Liver (tissue), 9 donors: ENCODE results near the gene NPAS2. TPM values are rescaled to one million over a fixed set of nuclear protein-coding genes. Genes with fewer than 3 reads are reported as not detected.

ENCODE experiments used
- DNase-seq: peaks from one replicate; pipeline ENCODE4 v3.0.0-alpha.2; 2017; ENCODE audit warnings: low spot score
- H3K27ac ChIP-seq, 2 donors: one replicate each; pipeline ENCODE4 v1.7.0; 2013; ENCODE audit warnings: inconsistent platforms in 2 of 2, low read length in 2 of 2, control low read depth in 1 of 2, low read depth in 1 of 2, mild to moderate bottlenecking in 1 of 2
- H3K27me3 ChIP-seq, 4 donors: one replicate each; pipeline versions ENCODE4 v1.6.1 to v1.7.0; 2013; ENCODE audit warnings: low read length in 3 of 4, inconsistent platforms in 1 of 4, mild to moderate bottlenecking in 1 of 4, moderate library complexity in 1 of 4; ENCODE audit not compliant: control insufficient read depth in 4 of 4, insufficient read depth in 4 of 4
- H3K36me3 ChIP-seq, 4 donors: one replicate each; pipeline versions ENCODE4 v1.6.1 to v1.7.0; 2013; ENCODE audit warnings: low read length in 3 of 4, mild to moderate bottlenecking in 3 of 4, low read depth in 1 of 4, moderate library complexity in 1 of 4; ENCODE audit not compliant: control insufficient read depth in 4 of 4, insufficient read depth in 3 of 4
- H3K4me1 ChIP-seq, 4 donors: one replicate each; pipeline versions ENCODE4 v1.6.1 to v1.7.0; 2013; ENCODE audit warnings: low read length in 3 of 4, mild to moderate bottlenecking in 3 of 4, moderate library complexity in 1 of 4; ENCODE audit not compliant: control insufficient read depth in 4 of 4, insufficient read depth in 4 of 4
- H3K4me3 ChIP-seq, 3 donors: one replicate each; pipeline versions ENCODE4 v1.6.1 to v1.7.0; 2013; ENCODE audit warnings: low read length in 3 of 3, control low read depth in 1 of 3, low read depth in 1 of 3, mild to moderate bottlenecking in 1 of 3
- H3K9ac ChIP-seq, 2 donors: one replicate each; pipeline ENCODE4 v1.7.0; 2013; ENCODE audit warnings: low read length in 2 of 2, mild to moderate bottlenecking in 2 of 2, moderate library complexity in 2 of 2, control low read depth in 1 of 2, low read depth in 1 of 2
- H3K9me3 ChIP-seq, 4 donors: one replicate each; pipeline versions ENCODE4 v1.6.1 to v1.7.0; 2013; ENCODE audit warnings: low read length in 3 of 4; ENCODE audit not compliant: control insufficient read depth in 4 of 4
- ATF3 ChIP-seq: IDR thresholded peaks from 2 replicates; pipeline ENCODE4 v1.6.1; 2016; ENCODE audit warnings: antibody characterized with exemption
- CTCF ChIP-seq: fragments of 150-350 bp; IDR thresholded peaks from 2 replicates; pipeline ENCODE4 v1.5.1; 2017; ENCODE audit warnings: improper control_type of control experiment, low read depth, low read length; ENCODE audit not compliant: missing input control
- EGR1 ChIP-seq, 2 donors: IDR thresholded peaks; 2 replicates each; pipeline ENCODE4 v1.6.1; 2016 to 2018; ENCODE audit warnings: antibody characterized with exemption in 2 of 2, low read depth in 2 of 2
- FOXA1 ChIP-seq: IDR thresholded peaks from 2 replicates; pipeline ENCODE4 v1.6.1; 2016; ENCODE audit warnings: antibody characterized with exemption
- FOXA2 ChIP-seq: IDR thresholded peaks from 2 replicates; pipeline ENCODE4 v1.6.1; 2016; ENCODE audit warnings: antibody characterized with exemption
- GABPA ChIP-seq, 2 donors: IDR thresholded peaks in 1 of 2; conservative IDR thresholded peaks in 1 of 2; 2 replicates each; pipeline ENCODE4 v1.6.1; 2016; ENCODE audit warnings: antibody characterized with exemption in 2 of 2, mild to moderate bottlenecking in 1 of 2, moderate library complexity in 1 of 2
- HNF4A ChIP-seq, 2 donors: conservative IDR thresholded peaks; 2 replicates each; pipeline ENCODE4 v1.6.1; 2016; ENCODE audit warnings: antibody characterized with exemption in 2 of 2, mild to moderate bottlenecking in 2 of 2
- JUND ChIP-seq, 2 donors: IDR thresholded peaks; 2 replicates each; pipeline ENCODE4 v1.6.1; 2016; ENCODE audit warnings: antibody characterized with exemption in 2 of 2
- NR2F2 ChIP-seq: IDR thresholded peaks from 2 replicates; pipeline ENCODE4 v1.6.1; 2016; ENCODE audit warnings: antibody characterized with exemption
- RXRA ChIP-seq, 2 donors: IDR thresholded peaks; 2 replicates each; pipeline ENCODE4 v1.6.1; 2017 to 2018; ENCODE audit warnings: antibody characterized with exemption in 2 of 2, mild to moderate bottlenecking in 1 of 2
- SP1 ChIP-seq: IDR thresholded peaks from 2 replicates; pipeline ENCODE4 v1.6.1; 2018; ENCODE audit warnings: antibody characterized with exemption, mild to moderate bottlenecking
- TAF1 ChIP-seq: conservative IDR thresholded peaks from 2 replicates; pipeline ENCODE4 v1.6.1; 2016; ENCODE audit warnings: antibody characterized with exemption, mild to moderate bottlenecking
- YY1 ChIP-seq: IDR thresholded peaks from 2 replicates; pipeline ENCODE4 v1.6.1; 2016; ENCODE audit warnings: antibody characterized with exemption, mild to moderate bottlenecking
- WGBS: extraction: QIAGEN DNeasy Blood & Tissue Kit; methylation state at CpG from one replicate; pipeline ENCODE4 v1.1.7; 2013; 5-methylcytosine and 5-hydroxymethylcytosine counted together
- polyA plus RNA-seq, 2 donors: library from polyadenylated mRNA; stranded (reverse) in 1 of 2; unstranded in 1 of 2; fragments of 200-250 nt in 1 of 2; fragments of >200 nt in 1 of 2; fragmentation: Nextera tagmentation in 1 of 2; extraction: Ambion mirVana in 1 of 2; gene quantifications; one replicate each; pipeline versions ENCODE4 v1.2.1 to v1.2.3, GENCODE V29; 2013 to 2015
- total RNA-seq, 2 donors: library from RNA; depleted of rRNA; stranded (reverse); fragments of >200 nt; gene quantifications; one replicate each; pipeline ENCODE4 v1.2.3, GENCODE V29; 2014
- TF ChIP-seq, protein P1 (sequence below): IDR thresholded peaks from 2 replicates; pipeline ENCODE4 v1.6.1; 2016; ENCODE audit warnings: antibody characterized with exemption
- TF ChIP-seq, protein P2 (sequence below): IDR thresholded peaks from 2 replicates; pipeline ENCODE4 v1.6.1; 2016; ENCODE audit warnings: antibody characterized with exemption, mild to moderate bottlenecking
- donor health status: healthy.
- donor health status: healthy.
- donor health status: healthy.
- donor health status: healthy.
- donor health status: healthy.

The NPAS2 gene
- total and polyA plus RNA-seq, 4 donors = 0.33 to 24.3 (median 6.6) TPM

- TF ChIP-seq EGR1 (IDR thresholded peaks at IDR 0.05; ENCODE audit: low read depth in 2 of 2) (no peak), GABPA (IDR thresholded peaks at IDR 0.05 in 1 of 2, conservative IDR thresholded peaks at IDR 0.05 in 1 of 2) (no peak), NR2F2 (no peak), YY1 (no peak), FOXA2 (no peak), HNF4A (conservative IDR thresholded peaks at IDR 0.05) (no peak), SP1 (no peak)
- TF ChIP-seq, protein P1, sequence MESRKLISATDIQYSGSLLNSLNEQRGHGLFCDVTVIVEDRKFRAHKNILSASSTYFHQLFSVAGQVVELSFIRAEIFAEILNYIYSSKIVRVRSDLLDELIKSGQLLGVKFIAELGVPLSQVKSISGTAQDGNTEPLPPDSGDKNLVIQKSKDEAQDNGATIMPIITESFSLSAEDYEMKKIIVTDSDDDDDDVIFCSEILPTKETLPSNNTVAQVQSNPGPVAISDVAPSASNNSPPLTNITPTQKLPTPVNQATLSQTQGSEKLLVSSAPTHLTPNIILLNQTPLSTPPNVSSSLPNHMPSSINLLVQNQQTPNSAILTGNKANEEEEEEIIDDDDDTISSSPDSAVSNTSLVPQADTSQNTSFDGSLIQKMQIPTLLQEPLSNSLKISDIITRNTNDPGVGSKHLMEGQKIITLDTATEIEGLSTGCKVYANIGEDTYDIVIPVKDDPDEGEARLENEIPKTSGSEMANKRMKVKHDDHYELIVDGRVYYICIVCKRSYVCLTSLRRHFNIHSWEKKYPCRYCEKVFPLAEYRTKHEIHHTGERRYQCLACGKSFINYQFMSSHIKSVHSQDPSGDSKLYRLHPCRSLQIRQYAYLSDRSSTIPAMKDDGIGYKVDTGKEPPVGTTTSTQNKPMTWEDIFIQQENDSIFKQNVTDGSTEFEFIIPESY = no peak
Observed at GRCh38 chr2:100968146-100969145, 148.5 kb downstream of the NPAS2 start (continued).

DNA sequence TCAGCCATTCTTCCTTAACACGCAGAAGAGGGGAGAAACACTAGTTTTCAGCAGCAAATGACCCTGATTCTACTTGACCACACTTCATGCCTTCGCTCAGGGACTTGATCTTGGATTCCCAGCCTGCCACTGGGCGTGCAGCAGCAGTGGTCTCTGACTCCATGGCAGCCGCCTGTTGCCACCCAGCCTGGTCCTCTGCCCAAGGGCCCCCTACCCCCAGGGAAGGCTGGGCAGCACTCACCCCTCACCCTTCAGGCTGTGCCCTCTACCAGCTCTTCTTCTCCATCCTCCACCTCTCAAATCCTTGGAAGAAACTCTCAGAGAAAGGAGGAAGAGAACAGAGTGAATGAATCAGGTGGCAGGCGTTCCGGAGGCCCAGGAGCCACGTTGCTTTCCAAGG, 150.1 kb downstream of the NPAS2 start:
- no peak for DNase-seq
- no peak overlapping the region for H3K27ac ChIP-seq
- peaks cover 0 to 30% (median 11%) of the 10 kb centered on the region in 4 donors for H3K36me3 ChIP-seq
- H3K9me3 ChIP-seq = no peaks in the 10 kb centered on the region
- H3K4me1 ChIP-seq = no peaks in the 10 kb centered on the region
- no peak overlapping the region for H3K9ac ChIP-seq
- H3K4me3 ChIP-seq = no peak overlapping the region
- no peaks in the 10 kb centered on the region for H3K27me3 ChIP-seq
- TF ChIP-seq SP1 (no peak), ATF3 (no peak), FOXA1 (no peak), JUND (IDR thresholded peaks at IDR 0.05) (no peak), RXRA (IDR thresholded peaks at IDR 0.05) (no peak), GABPA (IDR thresholded peaks at IDR 0.05 in 1 of 2, conservative IDR thresholded peaks at IDR 0.05 in 1 of 2) (no peak), TAF1 (no peak), CTCF (no peak)
- TF ChIP-seq, protein P1 = no peak
- TF ChIP-seq, protein P2, sequence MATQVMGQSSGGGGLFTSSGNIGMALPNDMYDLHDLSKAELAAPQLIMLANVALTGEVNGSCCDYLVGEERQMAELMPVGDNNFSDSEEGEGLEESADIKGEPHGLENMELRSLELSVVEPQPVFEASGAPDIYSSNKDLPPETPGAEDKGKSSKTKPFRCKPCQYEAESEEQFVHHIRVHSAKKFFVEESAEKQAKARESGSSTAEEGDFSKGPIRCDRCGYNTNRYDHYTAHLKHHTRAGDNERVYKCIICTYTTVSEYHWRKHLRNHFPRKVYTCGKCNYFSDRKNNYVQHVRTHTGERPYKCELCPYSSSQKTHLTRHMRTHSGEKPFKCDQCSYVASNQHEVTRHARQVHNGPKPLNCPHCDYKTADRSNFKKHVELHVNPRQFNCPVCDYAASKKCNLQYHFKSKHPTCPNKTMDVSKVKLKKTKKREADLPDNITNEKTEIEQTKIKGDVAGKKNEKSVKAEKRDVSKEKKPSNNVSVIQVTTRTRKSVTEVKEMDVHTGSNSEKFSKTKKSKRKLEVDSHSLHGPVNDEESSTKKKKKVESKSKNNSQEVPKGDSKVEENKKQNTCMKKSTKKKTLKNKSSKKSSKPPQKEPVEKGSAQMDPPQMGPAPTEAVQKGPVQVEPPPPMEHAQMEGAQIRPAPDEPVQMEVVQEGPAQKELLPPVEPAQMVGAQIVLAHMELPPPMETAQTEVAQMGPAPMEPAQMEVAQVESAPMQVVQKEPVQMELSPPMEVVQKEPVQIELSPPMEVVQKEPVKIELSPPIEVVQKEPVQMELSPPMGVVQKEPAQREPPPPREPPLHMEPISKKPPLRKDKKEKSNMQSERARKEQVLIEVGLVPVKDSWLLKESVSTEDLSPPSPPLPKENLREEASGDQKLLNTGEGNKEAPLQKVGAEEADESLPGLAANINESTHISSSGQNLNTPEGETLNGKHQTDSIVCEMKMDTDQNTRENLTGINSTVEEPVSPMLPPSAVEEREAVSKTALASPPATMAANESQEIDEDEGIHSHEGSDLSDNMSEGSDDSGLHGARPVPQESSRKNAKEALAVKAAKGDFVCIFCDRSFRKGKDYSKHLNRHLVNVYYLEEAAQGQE = no peak
- 96% methylated on average over 7 of the region's 7 CpGs for WGBS
